RWPE2 (cell line): Measurements from ENCODE around the gene RIPPLY1.
"Not testable (repeated sequence)": the region's sequence is repeated elsewhere in the genome, so short reads cannot be mapped to it uniquely, and the experiment has no call there.

ENCODE experiments used
- ATAC-seq: fragments of 200-7000 bp; cut with Tn5 transposase; 3 replicates; pipeline ENCODE4 v1.9.1; 2021; ENCODE audit warnings: low read depth
- DNase-seq: peaks from one replicate; pipeline ENCODE4 v3.0.0-alpha.2; 2020; ENCODE audit warnings: low spot score
- H3K27ac ChIP-seq: fragments of 450-650 bp; 2 replicates; pipeline ENCODE4 v1.5.1; 2017; ENCODE audit warnings: mild to moderate bottlenecking; ENCODE audit not compliant: poor library complexity, severe bottlenecking
- H3K27me3 ChIP-seq: fragments of 250-450 bp; sonication (Bioruptor Pico); 2 replicates; pipeline ENCODE4 v1.5.1; 2021; ENCODE audit warnings: mild to moderate bottlenecking, moderate library complexity; ENCODE audit not compliant: insufficient read depth, poor library complexity, severe bottlenecking
- H3K36me3 ChIP-seq: fragments of 250-450 bp; sonication (Bioruptor Pico); 2 replicates; pipeline ENCODE4 v1.5.1; 2020; ENCODE audit warnings: low read depth, mild to moderate bottlenecking, moderate library complexity
- H3K4me1 ChIP-seq: fragments of 250-450 bp; sonication (Bioruptor Pico); 2 replicates; pipeline ENCODE4 v1.5.1; 2021; ENCODE audit warnings: mild to moderate bottlenecking, moderate library complexity; ENCODE audit not compliant: insufficient read depth, poor library complexity, severe bottlenecking
- H3K4me3 ChIP-seq: fragments of 250-450 bp; sonication (Bioruptor Pico); 2 replicates; pipeline ENCODE4 v1.5.1; 2021; ENCODE audit warnings: mild to moderate bottlenecking, moderate library complexity; ENCODE audit not compliant: severe bottlenecking
- H3K9me3 ChIP-seq: fragments of 250-450 bp; sonication (Bioruptor Pico); 2 replicates; pipeline ENCODE4 v1.5.1; 2021; ENCODE audit warnings: mild to moderate bottlenecking, moderate library complexity; ENCODE audit not compliant: severe bottlenecking
- TF ChIP-seq, protein P1 (sequence below): fragments of 450-650 bp; IDR thresholded peaks from one replicate; pipeline ENCODE4 v1.5.1; 2017; ENCODE audit warnings: mild to moderate bottlenecking, moderate library complexity; ENCODE audit not compliant: poor library complexity, severe bottlenecking

The RIPPLY1 gene

DNA sequence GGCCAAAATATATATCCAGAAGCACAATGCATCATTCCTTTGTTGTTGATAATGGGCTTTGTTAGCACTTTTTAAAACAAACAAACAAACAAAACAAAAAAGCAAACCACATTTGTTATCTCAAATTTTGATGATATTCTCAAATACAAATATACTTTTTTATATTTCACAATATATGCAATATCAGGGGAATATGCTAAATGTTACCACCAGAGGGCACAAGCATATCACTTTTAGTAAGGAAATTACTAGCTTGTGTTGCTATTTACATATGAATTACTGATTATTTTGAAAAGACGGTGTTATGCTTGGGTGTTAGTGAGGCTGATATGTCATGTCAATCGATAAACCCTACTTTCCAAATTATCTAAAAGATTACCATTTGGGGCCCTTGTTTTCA, 29.1 kb downstream of the RIPPLY1 start:
- no peaks in the 10 kb centered on the region for H3K9me3 ChIP-seq
- ATAC-seq (no peak), DNase-seq (no peak)
- no peaks in the 10 kb centered on the region for H3K4me1 ChIP-seq
- H3K27me3 ChIP-seq, result no peaks in the 10 kb centered on the region
- no peak overlapping the region for H3K4me3 ChIP-seq
- H3K27ac ChIP-seq, result no peak overlapping the region
- H3K36me3 ChIP-seq, result no peaks in the 10 kb centered on the region
- TF ChIP-seq, protein P1, sequence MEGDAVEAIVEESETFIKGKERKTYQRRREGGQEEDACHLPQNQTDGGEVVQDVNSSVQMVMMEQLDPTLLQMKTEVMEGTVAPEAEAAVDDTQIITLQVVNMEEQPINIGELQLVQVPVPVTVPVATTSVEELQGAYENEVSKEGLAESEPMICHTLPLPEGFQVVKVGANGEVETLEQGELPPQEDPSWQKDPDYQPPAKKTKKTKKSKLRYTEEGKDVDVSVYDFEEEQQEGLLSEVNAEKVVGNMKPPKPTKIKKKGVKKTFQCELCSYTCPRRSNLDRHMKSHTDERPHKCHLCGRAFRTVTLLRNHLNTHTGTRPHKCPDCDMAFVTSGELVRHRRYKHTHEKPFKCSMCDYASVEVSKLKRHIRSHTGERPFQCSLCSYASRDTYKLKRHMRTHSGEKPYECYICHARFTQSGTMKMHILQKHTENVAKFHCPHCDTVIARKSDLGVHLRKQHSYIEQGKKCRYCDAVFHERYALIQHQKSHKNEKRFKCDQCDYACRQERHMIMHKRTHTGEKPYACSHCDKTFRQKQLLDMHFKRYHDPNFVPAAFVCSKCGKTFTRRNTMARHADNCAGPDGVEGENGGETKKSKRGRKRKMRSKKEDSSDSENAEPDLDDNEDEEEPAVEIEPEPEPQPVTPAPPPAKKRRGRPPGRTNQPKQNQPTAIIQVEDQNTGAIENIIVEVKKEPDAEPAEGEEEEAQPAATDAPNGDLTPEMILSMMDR, result peak; percentile 65

DNA sequence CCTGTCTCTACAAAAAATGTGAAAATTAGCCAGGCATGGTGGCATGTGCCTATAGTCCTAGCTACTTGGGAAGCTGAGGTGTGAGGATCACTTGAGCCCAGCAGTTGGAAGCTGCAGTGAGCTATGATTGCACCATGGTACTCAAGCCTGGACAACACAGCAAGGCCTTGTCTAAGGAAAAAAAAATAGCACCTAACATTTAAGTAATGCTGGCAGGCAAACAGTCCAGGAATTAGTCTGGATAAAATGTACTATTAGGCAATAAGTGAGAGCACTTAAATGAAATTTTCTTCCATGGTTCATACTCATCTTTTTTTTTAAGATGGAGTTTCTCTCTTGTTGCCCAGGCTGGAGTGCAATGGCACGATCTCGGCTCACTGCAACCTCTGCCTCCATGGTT, 30.3 kb downstream of the RIPPLY1 start:
- not testable (repeated sequence) for H3K9me3 ChIP-seq, H3K4me3 ChIP-seq, H3K36me3 ChIP-seq, H3K4me1 ChIP-seq, DNase-seq, ATAC-seq, H3K27me3 ChIP-seq, H3K27ac ChIP-seq

DNA sequence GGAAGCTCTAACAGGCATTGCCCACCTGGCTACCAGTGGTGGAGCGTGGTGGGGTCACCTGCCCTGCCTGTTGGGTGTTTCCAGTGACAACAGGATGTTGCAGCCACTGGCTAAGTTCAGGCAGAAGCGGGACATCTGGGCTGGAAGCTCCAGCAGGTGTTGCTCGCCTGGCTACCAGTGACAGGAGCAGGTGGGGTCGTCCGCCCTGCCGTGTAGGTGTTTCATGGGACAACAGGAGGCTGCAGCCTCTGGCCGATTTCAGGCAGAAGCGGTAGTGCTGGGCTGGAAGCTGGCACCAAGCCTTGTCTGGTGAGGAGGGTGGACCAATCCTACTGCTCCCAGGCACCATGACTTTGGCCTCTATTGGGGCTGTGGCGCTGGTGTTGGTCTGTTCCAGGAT, 39.4 kb downstream of the RIPPLY1 start:
- TF ChIP-seq, protein P1, result no peak
- no peaks in the 10 kb centered on the region for H3K9me3 ChIP-seq
- no peaks in the 10 kb centered on the region for H3K27me3 ChIP-seq
- no peaks in the 10 kb centered on the region for H3K4me1 ChIP-seq
- H3K4me3 ChIP-seq, result no peak overlapping the region
- no peaks in the 10 kb centered on the region for H3K36me3 ChIP-seq
- DNase-seq (no peak), ATAC-seq (no peak)
- no peak overlapping the region for H3K27ac ChIP-seq

DNA sequence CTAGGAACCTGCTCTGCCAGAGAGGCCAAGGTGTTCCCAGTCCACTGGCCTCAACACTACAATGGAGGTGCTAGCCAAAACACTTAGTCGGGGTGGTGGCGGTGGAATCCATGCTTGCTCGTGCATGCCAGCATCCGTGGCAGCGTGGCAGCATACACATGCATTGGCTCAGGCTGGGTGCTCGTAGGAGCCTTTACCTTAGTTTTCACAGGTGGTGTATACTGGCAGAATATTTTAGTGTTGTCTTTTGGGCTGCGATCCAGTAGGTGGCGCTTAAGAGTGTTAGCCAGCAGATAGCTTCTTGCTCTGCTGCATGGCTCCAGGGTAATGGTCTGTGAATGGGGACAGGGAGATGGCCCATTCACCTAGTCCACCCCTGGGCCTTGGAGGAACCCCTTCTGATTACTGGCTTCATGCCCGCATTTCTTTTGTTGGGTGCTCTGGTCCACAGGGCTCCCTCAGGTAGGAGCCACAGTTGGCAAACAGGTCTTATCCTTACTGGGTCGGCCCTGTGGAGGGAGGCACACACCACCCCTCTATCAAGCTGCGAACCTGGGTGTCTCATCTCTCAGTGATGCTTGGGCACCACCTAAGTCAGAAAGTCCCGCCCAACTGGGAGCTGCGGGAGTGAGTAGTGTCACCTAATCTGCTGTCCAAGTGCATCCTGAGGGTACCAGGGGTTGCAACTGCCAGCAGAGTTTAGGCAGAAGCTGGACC, 40.0 kb downstream of the RIPPLY1 start:
- Histone ChIP-seq H3K36me3 (no peaks in the 10 kb centered on the region), H3K4me1 (no peaks in the 10 kb centered on the region), H3K27ac (no peak overlapping the region), H3K9me3 (no peaks in the 10 kb centered on the region), H3K4me3 (no peak overlapping the region), H3K27me3 (no peaks in the 10 kb centered on the region)
- no peak; the same call in 2 of the 3 replicates for ATAC-seq
- DNase-seq, result no peak
- TF ChIP-seq, protein P1, result peak; percentile 33
